Esophagus muscularis mucosa (tissue), 4 donors: Measurements from ENCODE around the gene CACNA2D3.

Source experiments
- CTCF ChIP-seq, 3 experiments: fragments of 200-600 bp in 2 of 3; fragments of 450-650 bp in 1 of 3; sonication (generic) in 2 of 3; IDR thresholded peaks; one replicate each; pipeline ENCODE4 v1.5.1; 2017 to 2019; ENCODE audit warnings: antibody characterized with exemption in 3 of 3, mild to moderate bottlenecking in 2 of 3, moderate library complexity in 1 of 3
- EP300 ChIP-seq: sonication (generic); formaldehyde crosslinking; IDR thresholded peaks from one replicate; pipeline ENCODE4 v1.6.1; 2017; ENCODE audit warnings: antibody characterized with exemption
- POLR2A ChIP-seq: fragments of 450-650 bp; IDR thresholded peaks from one replicate; pipeline ENCODE4 v1.6.1; 2017; ENCODE audit warnings: antibody characterized with exemption, moderate library complexity, mild to moderate bottlenecking, low read depth
- POLR2AphosphoS5 ChIP-seq, 2 donors: sonication (generic); formaldehyde crosslinking; IDR thresholded peaks; one replicate each; pipeline ENCODE4 v1.6.1; 2017; ENCODE audit warnings: antibody characterized with exemption in 2 of 2

DNA sequence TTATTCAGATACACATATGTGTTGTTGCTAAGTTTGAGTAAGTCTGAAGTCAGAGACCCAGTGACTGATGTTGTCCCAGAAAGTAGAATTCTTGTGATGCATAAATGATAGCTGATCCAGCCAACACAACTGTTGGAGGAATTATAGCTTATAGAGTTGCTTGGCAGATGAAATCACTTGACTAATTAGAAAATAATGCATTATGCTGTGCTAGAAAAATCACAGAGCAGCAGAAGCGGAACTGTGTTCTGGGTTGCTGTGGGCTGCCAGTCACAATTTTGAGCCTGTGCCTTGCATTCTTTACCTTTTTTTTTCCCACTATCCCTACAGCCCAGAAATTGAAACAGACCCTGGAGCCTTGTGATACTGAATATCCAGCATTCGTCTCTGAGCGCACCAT is 895.5 kb downstream of the CACNA2D3 start:
- TF ChIP-seq CTCF (IDR thresholded peaks at IDR 0.05) (no peak), POLR2A (no peak), POLR2AphosphoS5 (IDR thresholded peaks at IDR 0.05) (no peak), EP300 (no peak)
